KMS-11 (cell line): ENCODE data around the gene ARL5A.

Experiments
- H2AFZ ChIP-seq: fragments of 200-600 bp; sonication (generic); 2 replicates; pipeline ENCODE4 v1.6.1; 2016; ENCODE audit warnings: antibody characterized with exemption, mixed run types, low read depth
- H3K27ac ChIP-seq: fragments of 200-600 bp; sonication (generic); 2 replicates; pipeline ENCODE4 v1.6.1; 2016; ENCODE audit warnings: mild to moderate bottlenecking, mixed run types
- H3K27me3 ChIP-seq: fragments of 200-600 bp; sonication (generic); 2 replicates; pipeline ENCODE4 v1.6.1; 2017; ENCODE audit warnings: mild to moderate bottlenecking, low read depth, mixed run types, moderate library complexity; ENCODE audit not compliant: insufficient read depth
- H3K36me3 ChIP-seq: fragments of 200-600 bp; sonication (generic); 2 replicates; pipeline ENCODE4 v1.6.1; 2017; ENCODE audit warnings: mild to moderate bottlenecking, mixed run types; ENCODE audit not compliant: insufficient read depth
- H3K4me1 ChIP-seq: fragments of 200-600 bp; sonication (generic); 2 replicates; pipeline ENCODE4 v1.6.1; 2016; ENCODE audit warnings: mild to moderate bottlenecking, low read depth, mixed run types; ENCODE audit not compliant: poor library complexity, severe bottlenecking
- H3K4me2 ChIP-seq: fragments of 200-600 bp; sonication (generic); 2 replicates; pipeline ENCODE4 v1.7.0; 2016; ENCODE audit warnings: mild to moderate bottlenecking, mixed run types
- H3K4me3 ChIP-seq: fragments of 200-600 bp; sonication (generic); IDR thresholded peaks from 2 replicates; pipeline ENCODE4 v1.6.1; 2017; ENCODE audit warnings: low read depth, low read length, mixed read lengths; ENCODE audit not compliant: insufficient read depth
- H3K79me2 ChIP-seq: fragments of 200-600 bp; sonication (generic); 2 replicates; pipeline ENCODE4 v1.6.1; 2016; ENCODE audit warnings: low read depth, mixed run types; ENCODE audit not compliant: insufficient read depth
- H3K9ac ChIP-seq: fragments of 200-600 bp; sonication (generic); 2 replicates; pipeline ENCODE4 v1.6.1; 2016; ENCODE audit warnings: mild to moderate bottlenecking, mixed run types
- H4K20me1 ChIP-seq: fragments of 200-600 bp; sonication (generic); 2 replicates; pipeline ENCODE4 v1.6.1; 2016; ENCODE audit warnings: mild to moderate bottlenecking, mixed run types; ENCODE audit not compliant: insufficient read depth
- TF ChIP-seq, protein P1 (sequence below): fragments of 200-600 bp; sonication (generic); conservative IDR thresholded peaks from 2 replicates; pipeline ENCODE4 v1.6.1; 2017; ENCODE audit warnings: low read depth, mild to moderate bottlenecking, antibody characterized with exemption, low read length, moderate library complexity, mixed read lengths

ARL5A gene

DNA sequence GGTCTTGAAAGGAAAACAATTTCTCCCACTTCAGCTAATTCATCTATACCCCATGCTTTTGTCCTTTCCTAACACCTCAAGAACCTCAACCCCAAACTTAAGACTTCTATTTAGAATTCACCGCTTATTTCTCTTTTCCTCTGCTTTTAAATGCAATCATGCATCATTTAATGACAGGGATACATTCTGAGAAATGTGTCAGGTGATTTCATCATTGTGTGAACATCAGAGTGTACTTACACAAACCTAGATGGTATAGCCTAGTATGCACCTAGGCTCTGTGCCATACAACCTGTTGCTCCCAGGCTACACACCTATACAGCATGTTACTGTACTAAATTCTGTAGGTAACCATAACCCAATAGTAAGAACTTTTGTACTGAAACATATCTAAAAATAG is 22.9 kb downstream of the ARL5A start:
- no peak overlapping the region for H2AFZ ChIP-seq
- no peak overlapping the region for H3K9ac ChIP-seq
- no peaks in the 10 kb centered on the region; the same call in 1 of the 2 replicates for H3K36me3 ChIP-seq
- H4K20me1 ChIP-seq: no peaks in the 10 kb centered on the region
- H3K4me2 ChIP-seq: no peak overlapping the region
- no peaks in the 10 kb centered on the region for H3K27me3 ChIP-seq
- peaks cover 29% of the 10 kb centered on the region for H3K4me1 ChIP-seq
- no peak overlapping the region for H3K27ac ChIP-seq
- TF ChIP-seq, protein P1, sequence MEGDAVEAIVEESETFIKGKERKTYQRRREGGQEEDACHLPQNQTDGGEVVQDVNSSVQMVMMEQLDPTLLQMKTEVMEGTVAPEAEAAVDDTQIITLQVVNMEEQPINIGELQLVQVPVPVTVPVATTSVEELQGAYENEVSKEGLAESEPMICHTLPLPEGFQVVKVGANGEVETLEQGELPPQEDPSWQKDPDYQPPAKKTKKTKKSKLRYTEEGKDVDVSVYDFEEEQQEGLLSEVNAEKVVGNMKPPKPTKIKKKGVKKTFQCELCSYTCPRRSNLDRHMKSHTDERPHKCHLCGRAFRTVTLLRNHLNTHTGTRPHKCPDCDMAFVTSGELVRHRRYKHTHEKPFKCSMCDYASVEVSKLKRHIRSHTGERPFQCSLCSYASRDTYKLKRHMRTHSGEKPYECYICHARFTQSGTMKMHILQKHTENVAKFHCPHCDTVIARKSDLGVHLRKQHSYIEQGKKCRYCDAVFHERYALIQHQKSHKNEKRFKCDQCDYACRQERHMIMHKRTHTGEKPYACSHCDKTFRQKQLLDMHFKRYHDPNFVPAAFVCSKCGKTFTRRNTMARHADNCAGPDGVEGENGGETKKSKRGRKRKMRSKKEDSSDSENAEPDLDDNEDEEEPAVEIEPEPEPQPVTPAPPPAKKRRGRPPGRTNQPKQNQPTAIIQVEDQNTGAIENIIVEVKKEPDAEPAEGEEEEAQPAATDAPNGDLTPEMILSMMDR: no peak
- H3K79me2 ChIP-seq: no peaks in the 10 kb centered on the region; the same call in 1 of the 2 replicates
- no peak overlapping the region for H3K4me3 ChIP-seq

DNA sequence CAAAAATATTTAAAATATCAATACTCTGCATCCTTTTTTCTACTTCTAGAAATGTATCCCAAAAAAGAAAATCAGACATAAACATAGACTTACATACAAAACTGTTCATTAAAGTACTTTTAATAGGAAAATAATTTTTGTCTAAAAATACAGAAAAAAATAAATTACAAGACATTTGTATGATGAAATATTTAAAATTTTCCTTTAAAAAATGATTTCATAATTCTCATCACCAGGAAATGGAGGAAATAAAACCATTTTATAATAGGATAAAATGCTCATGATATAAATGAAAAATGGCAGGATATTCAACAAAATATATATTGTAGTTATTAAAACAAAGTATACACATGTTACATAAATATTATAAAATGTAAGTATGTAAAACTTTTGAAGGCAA is 24.4 kb downstream of the ARL5A start:
- Histone ChIP-seq H3K79me2 (no peaks in the 10 kb centered on the region; the same call in 1 of the 2 replicates), H3K36me3 (no peaks in the 10 kb centered on the region), H2AFZ (no peak overlapping the region), H3K4me3 (no peak overlapping the region), H3K4me1 (peaks cover 19% of the 10 kb centered on the region), H3K9ac (no peak overlapping the region), H4K20me1 (no peaks in the 10 kb centered on the region), H3K4me2 (no peak overlapping the region), H3K27ac (no peak overlapping the region), H3K27me3 (no peaks in the 10 kb centered on the region)
- TF ChIP-seq, protein P1: no peak

DNA sequence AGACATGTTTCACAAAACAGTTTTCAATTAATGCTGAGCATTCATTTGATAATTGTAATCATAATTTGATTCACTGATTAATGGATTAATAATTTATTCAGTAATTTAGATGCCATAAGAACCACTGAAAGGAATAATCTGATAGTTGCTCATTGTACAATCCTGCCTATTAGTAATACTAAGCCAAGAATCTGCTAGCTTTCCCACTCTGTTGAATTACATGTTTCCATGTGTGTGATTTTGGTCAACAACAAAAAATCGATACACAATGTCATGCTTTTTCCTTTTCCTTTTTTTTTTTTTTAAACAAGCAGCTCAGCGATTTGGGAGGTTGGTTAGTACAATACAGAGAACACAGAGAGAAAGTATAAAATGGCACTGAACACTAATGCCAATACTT is 25.9 kb downstream of the ARL5A start:
- Histone ChIP-seq H3K79me2 (no peaks in the 10 kb centered on the region; the same call in 1 of the 2 replicates), H3K27ac (no peak overlapping the region), H3K4me1 (peaks cover 14% of the 10 kb centered on the region), H3K4me3 (no peak overlapping the region), H2AFZ (no peak overlapping the region), H3K9ac (no peak overlapping the region), H4K20me1 (no peaks in the 10 kb centered on the region), H3K4me2 (no peak overlapping the region), H3K27me3 (no peaks in the 10 kb centered on the region), H3K36me3 (no peaks in the 10 kb centered on the region)
- TF ChIP-seq, protein P1: no peak

DNA sequence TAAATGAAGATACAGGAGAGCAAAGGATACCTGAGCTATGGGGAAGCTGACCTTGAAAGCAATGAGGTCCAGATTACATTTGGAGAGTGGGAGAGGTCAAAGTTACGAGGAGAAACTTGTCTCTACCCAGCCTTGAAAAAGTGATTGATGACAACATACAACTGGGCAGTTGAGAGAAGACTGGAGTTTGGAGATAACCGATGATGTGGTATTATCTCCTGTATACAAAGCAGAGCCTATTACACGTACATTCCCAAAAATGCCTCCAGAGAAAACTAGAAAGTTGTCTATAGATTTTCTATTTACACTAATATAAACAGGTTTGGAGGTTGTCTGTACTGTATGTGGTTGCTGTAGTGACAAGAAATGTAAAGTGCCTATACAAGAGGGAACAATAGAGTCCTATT is 28.3 kb downstream of the ARL5A start:
- Histone ChIP-seq H4K20me1 (no peaks in the 10 kb centered on the region), H3K79me2 (no peaks in the 10 kb centered on the region), H3K36me3 (peaks cover 7% of the 10 kb centered on the region; the same call in 1 of the 2 replicates), H3K27ac (no peak overlapping the region), H2AFZ (no peak overlapping the region), H3K4me1 (no peaks in the 10 kb centered on the region), H3K9ac (no peak overlapping the region), H3K4me3 (no peak overlapping the region), H3K4me2 (no peak overlapping the region), H3K27me3 (no peaks in the 10 kb centered on the region)
- TF ChIP-seq, protein P1: no peak
